ENCODE results near the gene NUP62. TPM values are rescaled to one million over a fixed set of nuclear protein-coding genes. Genes with fewer than 3 reads are reported as not detected.

NUP62 gene
- total RNA-seq, 1 experiment from 2014 or later = 54.6 TPM

DNA sequence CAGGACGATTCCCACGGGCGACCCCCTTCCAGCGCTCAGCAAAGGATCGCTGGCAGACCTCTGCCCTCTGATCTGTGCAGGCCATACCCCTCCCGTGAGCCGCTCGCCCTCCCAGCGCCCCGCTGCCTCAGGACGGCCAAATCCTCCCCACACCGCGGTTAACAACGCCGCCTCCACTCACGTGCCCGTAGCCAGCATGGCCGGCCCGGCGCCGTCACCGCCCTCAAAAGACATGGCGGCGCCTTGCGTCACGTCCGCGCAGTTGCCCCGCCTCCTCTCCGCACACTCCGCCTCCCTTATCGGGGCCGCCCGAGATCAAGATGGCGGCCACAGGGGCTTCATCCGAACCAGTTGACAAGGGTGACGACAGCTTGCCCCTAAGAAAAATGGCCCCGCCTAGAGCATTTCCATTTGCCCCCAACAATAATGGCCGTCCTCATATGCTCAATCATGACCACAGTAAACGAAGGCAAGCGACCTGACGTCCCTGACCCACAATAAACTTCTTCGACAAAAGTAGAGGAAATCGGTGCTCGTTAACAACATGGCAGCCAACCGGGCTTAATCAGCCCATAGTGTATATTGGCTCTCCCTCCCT, 52.8 kb downstream of the NUP62 start:
- peak; percentile 78 for ATAC-seq
- H3K4me3 ChIP-seq (ENCODE audit: low read depth in 2 of 2, low read length in 2 of 2) = peak overlapping the region; percentile 89 to 93
- no peaks in the 10 kb centered on the region for H3K27me3 ChIP-seq (ENCODE audit: control insufficient read depth, insufficient read depth, low read length)
- CTCF ChIA-PET = no interaction called here
- TSS peak; percentile 78 for BruUV-seq (replicated peaks)
- DNase-seq (ENCODE audit: low read depth, low spot score) = peak; percentile 83
- TF ChIP-seq, protein P1, sequence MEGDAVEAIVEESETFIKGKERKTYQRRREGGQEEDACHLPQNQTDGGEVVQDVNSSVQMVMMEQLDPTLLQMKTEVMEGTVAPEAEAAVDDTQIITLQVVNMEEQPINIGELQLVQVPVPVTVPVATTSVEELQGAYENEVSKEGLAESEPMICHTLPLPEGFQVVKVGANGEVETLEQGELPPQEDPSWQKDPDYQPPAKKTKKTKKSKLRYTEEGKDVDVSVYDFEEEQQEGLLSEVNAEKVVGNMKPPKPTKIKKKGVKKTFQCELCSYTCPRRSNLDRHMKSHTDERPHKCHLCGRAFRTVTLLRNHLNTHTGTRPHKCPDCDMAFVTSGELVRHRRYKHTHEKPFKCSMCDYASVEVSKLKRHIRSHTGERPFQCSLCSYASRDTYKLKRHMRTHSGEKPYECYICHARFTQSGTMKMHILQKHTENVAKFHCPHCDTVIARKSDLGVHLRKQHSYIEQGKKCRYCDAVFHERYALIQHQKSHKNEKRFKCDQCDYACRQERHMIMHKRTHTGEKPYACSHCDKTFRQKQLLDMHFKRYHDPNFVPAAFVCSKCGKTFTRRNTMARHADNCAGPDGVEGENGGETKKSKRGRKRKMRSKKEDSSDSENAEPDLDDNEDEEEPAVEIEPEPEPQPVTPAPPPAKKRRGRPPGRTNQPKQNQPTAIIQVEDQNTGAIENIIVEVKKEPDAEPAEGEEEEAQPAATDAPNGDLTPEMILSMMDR (IDR thresholded peaks at IDR 0.05) = no peak
- TF ChIP-seq SIN3A (IDR thresholded peaks at IDR 0.05; ENCODE audit: borderline replicate concordance, insufficient read depth, low read depth, low read length) = peak; percentile 68; the same call in 1 of the 2 replicates
- peak; percentile 35; the same call in 1 of the 2 replicates for TF ChIP-seq POLR2AphosphoS5 (IDR thresholded peaks at IDR 0.05; ENCODE audit: low read depth, low read length)
- peaks cover 5% of the 10 kb centered on the region; the same call in 1 of the 2 replicates for H3K36me3 ChIP-seq (ENCODE audit: control insufficient read depth, insufficient read depth, low read length)
- in situ Hi-C loops (cut with HindIII; ENCODE audit: low pct_unique_long_range_greater_than_20kb, low sequenced_read_pairs) = no loop called here
- POLR2A ChIA-PET = no interaction called here
- H3K9me3 ChIP-seq (ENCODE audit: control insufficient read depth, insufficient read depth, low read depth, low read length) = no peaks in the 10 kb centered on the region
- peak overlapping the region; percentile 98 for H3K27ac ChIP-seq (ENCODE audit: low read length)
- peaks cover 21% of the 10 kb centered on the region for H3K4me1 ChIP-seq (ENCODE audit: control insufficient read depth, insufficient read depth, low read length)
- intact Hi-C loops (cut with micrococcal nuclease; ENCODE audit: unreplicated experiment) = no loop called here

DNA sequence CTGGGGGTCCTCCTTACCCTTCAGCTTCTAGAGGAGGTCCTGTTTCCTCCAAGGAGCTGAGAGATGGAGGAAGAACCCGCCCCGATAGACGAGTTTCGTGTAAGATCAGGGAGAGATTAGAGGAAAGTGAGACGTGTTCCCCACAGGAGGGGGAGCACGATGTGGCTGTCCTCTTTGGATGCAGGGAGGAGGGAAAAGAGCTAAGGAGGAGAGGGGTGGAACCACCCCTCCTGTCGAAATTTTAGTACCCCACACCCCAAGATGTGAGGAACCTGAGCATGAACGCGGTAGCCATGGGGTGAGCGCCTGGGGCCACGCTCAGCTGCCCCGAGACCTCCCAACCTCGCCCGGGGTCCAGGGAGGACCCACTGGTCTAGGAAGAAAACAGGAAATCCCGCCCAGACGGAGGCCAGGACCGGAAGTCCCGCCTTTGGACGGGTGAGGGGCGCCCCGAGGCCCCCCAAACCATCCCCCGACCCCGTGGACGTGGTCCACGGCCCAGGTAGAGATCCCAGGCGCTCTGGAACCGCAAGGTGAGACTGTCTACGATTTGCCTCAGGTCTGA, 53.4 kb downstream of the NUP62 start:
- H3K9me3 ChIP-seq (ENCODE audit: control insufficient read depth, insufficient read depth, low read depth, low read length) = no peaks in the 10 kb centered on the region
- intact Hi-C loops (cut with micrococcal nuclease; ENCODE audit: unreplicated experiment) = no loop called here
- H3K27me3 ChIP-seq (ENCODE audit: control insufficient read depth, insufficient read depth, low read length) = no peaks in the 10 kb centered on the region
- peak; percentile 34; the same call in 1 of the 2 replicates for ATAC-seq
- H3K27ac ChIP-seq (ENCODE audit: low read length) = peak overlapping the region; percentile 98
- ChIA-PET POLR2A (interaction anchor here (0.7 kb wide), 1 partner anchor 22 kb away, joined by 4 read pairs; no protein-coding TSS in a partner anchor), CTCF (no interaction called here)
- in situ Hi-C loops (cut with HindIII; ENCODE audit: low pct_unique_long_range_greater_than_20kb, low sequenced_read_pairs) = no loop called here
- H3K4me3 ChIP-seq (ENCODE audit: low read depth in 2 of 2, low read length in 2 of 2) = peak overlapping the region; percentile 89 to 93
- TF ChIP-seq, protein P2, sequence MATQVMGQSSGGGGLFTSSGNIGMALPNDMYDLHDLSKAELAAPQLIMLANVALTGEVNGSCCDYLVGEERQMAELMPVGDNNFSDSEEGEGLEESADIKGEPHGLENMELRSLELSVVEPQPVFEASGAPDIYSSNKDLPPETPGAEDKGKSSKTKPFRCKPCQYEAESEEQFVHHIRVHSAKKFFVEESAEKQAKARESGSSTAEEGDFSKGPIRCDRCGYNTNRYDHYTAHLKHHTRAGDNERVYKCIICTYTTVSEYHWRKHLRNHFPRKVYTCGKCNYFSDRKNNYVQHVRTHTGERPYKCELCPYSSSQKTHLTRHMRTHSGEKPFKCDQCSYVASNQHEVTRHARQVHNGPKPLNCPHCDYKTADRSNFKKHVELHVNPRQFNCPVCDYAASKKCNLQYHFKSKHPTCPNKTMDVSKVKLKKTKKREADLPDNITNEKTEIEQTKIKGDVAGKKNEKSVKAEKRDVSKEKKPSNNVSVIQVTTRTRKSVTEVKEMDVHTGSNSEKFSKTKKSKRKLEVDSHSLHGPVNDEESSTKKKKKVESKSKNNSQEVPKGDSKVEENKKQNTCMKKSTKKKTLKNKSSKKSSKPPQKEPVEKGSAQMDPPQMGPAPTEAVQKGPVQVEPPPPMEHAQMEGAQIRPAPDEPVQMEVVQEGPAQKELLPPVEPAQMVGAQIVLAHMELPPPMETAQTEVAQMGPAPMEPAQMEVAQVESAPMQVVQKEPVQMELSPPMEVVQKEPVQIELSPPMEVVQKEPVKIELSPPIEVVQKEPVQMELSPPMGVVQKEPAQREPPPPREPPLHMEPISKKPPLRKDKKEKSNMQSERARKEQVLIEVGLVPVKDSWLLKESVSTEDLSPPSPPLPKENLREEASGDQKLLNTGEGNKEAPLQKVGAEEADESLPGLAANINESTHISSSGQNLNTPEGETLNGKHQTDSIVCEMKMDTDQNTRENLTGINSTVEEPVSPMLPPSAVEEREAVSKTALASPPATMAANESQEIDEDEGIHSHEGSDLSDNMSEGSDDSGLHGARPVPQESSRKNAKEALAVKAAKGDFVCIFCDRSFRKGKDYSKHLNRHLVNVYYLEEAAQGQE (IDR thresholded peaks at IDR 0.05; ENCODE audit: insufficient read depth in 1 of 2, low read depth in 2 of 2, low read length in 1 of 2) = no peak
- TF ChIP-seq POLR2AphosphoS5 (IDR thresholded peaks at IDR 0.05; ENCODE audit: low read depth, low read length) (no peak; the same call in 1 of the 2 replicates), TCF7L2 (IDR thresholded peaks at IDR 0.05; ENCODE audit: low read depth, low read length) (no peak), SIN3A (IDR thresholded peaks at IDR 0.05; ENCODE audit: borderline replicate concordance, insufficient read depth, low read depth, low read length) (no peak; the same call in 1 of the 2 replicates)
- TF ChIP-seq, protein P1 (IDR thresholded peaks at IDR 0.05) = no peak
- H3K4me1 ChIP-seq (ENCODE audit: control insufficient read depth, insufficient read depth, low read length) = peaks cover 21% of the 10 kb centered on the region
- BruUV-seq (replicated peaks) = no TSS peak
- no peak for DNase-seq (ENCODE audit: low read depth, low spot score)
- peaks cover 5% of the 10 kb centered on the region; the same call in 1 of the 2 replicates for H3K36me3 ChIP-seq (ENCODE audit: control insufficient read depth, insufficient read depth, low read length)

All from Panc1 (cell line).